SK-N-SH treated with all-trans-retinoic acid at 6 μM for 48 hours (cell line): Measurements from ENCODE around the gene SLC26A8.

Experiments used
- ATAC-seq: fragments of 200-7000 bp; cut with Tn5 transposase; 3 replicates; pipeline ENCODE4 v1.9.1; 2020; ENCODE audit warnings: mild to moderate bottlenecking, moderate library complexity
- ARNTL ChIP-seq: fragments of 450-650 bp; formaldehyde crosslinking; IDR thresholded peaks from 2 replicates; pipeline ENCODE4 v1.5.0; 2020; ENCODE audit warnings: low read depth, mild to moderate bottlenecking, moderate library complexity, borderline replicate concordance
- BACH2 ChIP-seq: fragments of 250-450 bp; sonication (Bioruptor Pico); IDR thresholded peaks from 2 replicates; pipeline ENCODE4 v1.9.0; 2021; ENCODE audit warnings: mild to moderate bottlenecking, borderline replicate concordance
- CSDC2 ChIP-seq: fragments of 250-450 bp; sonication (Bioruptor Pico); IDR thresholded peaks from 2 replicates; pipeline ENCODE4 v1.5.0; 2020; ENCODE audit warnings: mild to moderate bottlenecking, moderate library complexity
- CSRNP3 ChIP-seq: fragments of 250-450 bp; sonication (Bioruptor Pico); IDR thresholded peaks from 2 replicates; pipeline ENCODE4 v1.5.1; 2021; ENCODE audit warnings: mild to moderate bottlenecking, moderate library complexity
- ESRRG ChIP-seq: fragments of 250-450 bp; sonication (Bioruptor Pico); IDR thresholded peaks from 2 replicates; pipeline ENCODE4 v1.6.1; 2021; ENCODE audit warnings: mild to moderate bottlenecking
- GLIS3 ChIP-seq: fragments of 250-450 bp; sonication (Bioruptor Pico); IDR thresholded peaks from 2 replicates; pipeline ENCODE4 v1.5.0; 2020; ENCODE audit warnings: mild to moderate bottlenecking, moderate library complexity
- ISL1 ChIP-seq: fragments of 250-450 bp; sonication (Bioruptor Pico); IDR thresholded peaks from 2 replicates; pipeline ENCODE4 v2.1.2; 2022; ENCODE audit warnings: mild to moderate bottlenecking, moderate library complexity
- OSR1 ChIP-seq: fragments of 250-450 bp; sonication (Bioruptor Pico); IDR thresholded peaks from 2 replicates; pipeline ENCODE4 v1.8.0; 2022; ENCODE audit warnings: moderate library complexity, mild to moderate bottlenecking, inconsistent platforms
- PATZ1 ChIP-seq: fragments of 250-450 bp; sonication (Bioruptor Pico); IDR thresholded peaks from 2 replicates; pipeline ENCODE4 v1.8.0; 2020; ENCODE audit warnings: mild to moderate bottlenecking, moderate library complexity, borderline replicate concordance
- POU6F1 ChIP-seq: fragments of 250-450 bp; sonication (Bioruptor Pico); IDR thresholded peaks from 2 replicates; pipeline ENCODE4 v1.8.0; 2021; ENCODE audit warnings: low read depth, mild to moderate bottlenecking, moderate library complexity, borderline replicate concordance
- PPARA ChIP-seq: fragments of 250-450 bp; sonication (Bioruptor Pico); IDR thresholded peaks from 2 replicates; pipeline ENCODE4 v1.5.0; 2020; ENCODE audit warnings: mild to moderate bottlenecking, borderline replicate concordance
- TCF4 ChIP-seq: fragments of 250-450 bp; sonication (Bioruptor Pico); IDR thresholded peaks from 2 replicates; pipeline ENCODE4 v1.8.0; 2021; ENCODE audit warnings: mild to moderate bottlenecking, moderate library complexity, borderline replicate concordance
- TOX ChIP-seq: fragments of 250-450 bp; sonication (Bioruptor Pico); IDR thresholded peaks from 2 replicates; pipeline ENCODE4 v1.8.0; 2021; ENCODE audit warnings: mild to moderate bottlenecking, moderate library complexity, borderline replicate concordance
- ZFP3 ChIP-seq: fragments of 250-450 bp; sonication (Bioruptor Pico); IDR thresholded peaks from 2 replicates; pipeline ENCODE4 v1.5.0; 2020; ENCODE audit warnings: mild to moderate bottlenecking, moderate library complexity
- ZFP30 ChIP-seq: fragments of 450-650 bp; formaldehyde crosslinking; IDR thresholded peaks from 2 replicates; pipeline ENCODE4 v1.5.0; 2022; ENCODE audit warnings: mild to moderate bottlenecking, moderate library complexity
- ZNF565 ChIP-seq: fragments of 450-650 bp; formaldehyde crosslinking; conservative IDR thresholded peaks from 2 replicates; pipeline ENCODE4 v1.5.0; 2020; ENCODE audit warnings: low read depth, mild to moderate bottlenecking, moderate library complexity
- ZNF70 ChIP-seq: fragments of 450-650 bp; formaldehyde crosslinking; IDR thresholded peaks from 2 replicates; pipeline ENCODE4 v1.5.0; 2020; ENCODE audit warnings: mild to moderate bottlenecking, moderate library complexity
- ZNF8 ChIP-seq: fragments of 450-650 bp; formaldehyde crosslinking; IDR thresholded peaks from 2 replicates; pipeline ENCODE4 v1.5.0; 2020; ENCODE audit warnings: mild to moderate bottlenecking, moderate library complexity
- TF ChIP-seq, protein P1 (sequence below): fragments of 250-450 bp; sonication (Bioruptor Pico); IDR thresholded peaks from 2 replicates; pipeline ENCODE4 v1.5.0; 2020; ENCODE audit warnings: mild to moderate bottlenecking, moderate library complexity

The SLC26A8 gene

GRCh38 chr6:35967076-35967774 lies 57.2 kb downstream of the SLC26A8 start:
- TF ChIP-seq, protein P1, sequence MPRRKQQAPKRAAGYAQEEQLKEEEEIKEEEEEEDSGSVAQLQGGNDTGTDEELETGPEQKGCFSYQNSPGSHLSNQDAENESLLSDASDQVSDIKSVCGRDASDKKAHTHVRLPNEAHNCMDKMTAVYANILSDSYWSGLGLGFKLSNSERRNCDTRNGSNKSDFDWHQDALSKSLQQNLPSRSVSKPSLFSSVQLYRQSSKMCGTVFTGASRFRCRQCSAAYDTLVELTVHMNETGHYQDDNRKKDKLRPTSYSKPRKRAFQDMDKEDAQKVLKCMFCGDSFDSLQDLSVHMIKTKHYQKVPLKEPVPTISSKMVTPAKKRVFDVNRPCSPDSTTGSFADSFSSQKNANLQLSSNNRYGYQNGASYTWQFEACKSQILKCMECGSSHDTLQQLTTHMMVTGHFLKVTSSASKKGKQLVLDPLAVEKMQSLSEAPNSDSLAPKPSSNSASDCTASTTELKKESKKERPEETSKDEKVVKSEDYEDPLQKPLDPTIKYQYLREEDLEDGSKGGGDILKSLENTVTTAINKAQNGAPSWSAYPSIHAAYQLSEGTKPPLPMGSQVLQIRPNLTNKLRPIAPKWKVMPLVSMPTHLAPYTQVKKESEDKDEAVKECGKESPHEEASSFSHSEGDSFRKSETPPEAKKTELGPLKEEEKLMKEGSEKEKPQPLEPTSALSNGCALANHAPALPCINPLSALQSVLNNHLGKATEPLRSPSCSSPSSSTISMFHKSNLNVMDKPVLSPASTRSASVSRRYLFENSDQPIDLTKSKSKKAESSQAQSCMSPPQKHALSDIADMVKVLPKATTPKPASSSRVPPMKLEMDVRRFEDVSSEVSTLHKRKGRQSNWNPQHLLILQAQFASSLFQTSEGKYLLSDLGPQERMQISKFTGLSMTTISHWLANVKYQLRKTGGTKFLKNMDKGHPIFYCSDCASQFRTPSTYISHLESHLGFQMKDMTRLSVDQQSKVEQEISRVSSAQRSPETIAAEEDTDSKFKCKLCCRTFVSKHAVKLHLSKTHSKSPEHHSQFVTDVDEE = no peak
- TF ChIP-seq ESRRG (CRISPR knock-in tag) (no peak), GLIS3 (CRISPR knock-in tag) (no peak), ZFP30 (CRISPR knock-in tag) (no peak), ZNF70 (CRISPR knock-in tag) (no peak), ISL1 (CRISPR knock-in tag) (no peak), TOX (CRISPR knock-in tag) (no peak), BACH2 (no peak), ZNF8 (no peak), TCF4 (CRISPR knock-in tag) (no peak), PATZ1 (no peak), ZNF565 (no peak), CSRNP3 (CRISPR knock-in tag) (no peak), POU6F1 (CRISPR knock-in tag) (no peak), ZFP3 (CRISPR knock-in tag) (no peak), PPARA (CRISPR knock-in tag) (no peak)
- no peak for ATAC-seq

- ATAC-seq = no peak
- TF ChIP-seq ARNTL (CRISPR knock-in tag) = no peak
- no peak for TF ChIP-seq CSRNP3 (CRISPR knock-in tag)
- TF ChIP-seq PPARA (CRISPR knock-in tag) = no peak
- no peak for TF ChIP-seq GLIS3 (CRISPR knock-in tag)
- no peak for TF ChIP-seq OSR1 (CRISPR knock-in tag)
- TF ChIP-seq CSDC2 (CRISPR knock-in tag) = no peak
- TF ChIP-seq, protein P1 = no peak
Measured at GRCh38 chr6:35962779-35963560, 61.5 kb downstream of the SLC26A8 start.
